ENCODE data around the gene C1orf174.

The C1orf174 gene

GRCh38 chr1:3900150-3900968, at the start of gene C1orf174:
Gene C1orf174, minus strand, starts transcription at chr1:3900272. Its CDS starts 86 bp downstream, at chr1:3900186.
- DNase-seq = peak; percentile 96

GRCh38 chr1:3948344-3948743, 48.3 kb upstream of the C1orf174 start:
- DNase-seq = no peak

GRCh38 chr1:3945916-3946840, 46.1 kb upstream of the C1orf174 start:
- no peak for DNase-seq

- DNase-seq = no peak
These were observed 45.1 kb upstream of the C1orf174 start for GRCh38 chr1:3945222-3945621.

GRCh38 chr1:3944578-3945125, 44.6 kb upstream of the C1orf174 start:
- no peak for DNase-seq

- DNase-seq = no peak
These were observed 43.9 kb upstream of the C1orf174 start for GRCh38 chr1:3943806-3944577.

- DNase-seq = no peak
These were observed 43.0 kb upstream of the C1orf174 start for GRCh38 chr1:3943123-3943431.

- DNase-seq = no peak
These were observed 42.5 kb upstream of the C1orf174 start for GRCh38 chr1:3942416-3943122.

- no peak for DNase-seq
These were observed 40.8 kb upstream of the C1orf174 start for GRCh38 chr1:3940754-3941345.

GRCh38 chr1:3940081-3940753, 40.1 kb upstream of the C1orf174 start:
- no peak for DNase-seq

- DNase-seq = no peak
These were observed 39.4 kb upstream of the C1orf174 start for GRCh38 chr1:3939242-3940080.

- no peak for DNase-seq
These were observed 32.3 kb upstream of the C1orf174 start for GRCh38 chr1:3932156-3932919.

- DNase-seq = no peak
These were observed 31.2 kb upstream of the C1orf174 start for GRCh38 chr1:3931007-3931912.

- no peak for DNase-seq
These were observed 30.4 kb upstream of the C1orf174 start for GRCh38 chr1:3930301-3931006.

GRCh38 chr1:3929126-3929525, 29.1 kb upstream of the C1orf174 start:
- DNase-seq = no peak

- DNase-seq = no peak
These were observed 28.5 kb upstream of the C1orf174 start for GRCh38 chr1:3928586-3928985.

- no peak for DNase-seq
These were observed 26.9 kb upstream of the C1orf174 start for GRCh38 chr1:3926956-3927355.

- DNase-seq = no peak
These were observed 25.7 kb upstream of the C1orf174 start for GRCh38 chr1:3925762-3926161.

Measured in NK-92 treated with Interleukin-12 subunit alpha and Interleukin-12 subunit beta, amount 100 ng/mL, for 24 hours (cell line).